ENCODE measurements around the gene XRCC6. TPM values are rescaled to one million over a fixed set of nuclear protein-coding genes. Genes with fewer than 3 reads are reported as not detected.
"Not testable (repeated sequence)": the region's sequence is repeated elsewhere in the genome, so short reads cannot be mapped to it uniquely, and the experiment has no call there.

The XRCC6 gene
- polyA plus RNA-seq, 1 donor (not counting 4 experiments of a cell fraction or from before 2014, with no cell fraction given): 247 TPM

GRCh38 chr22:41661088-41661487 is 40.0 kb downstream of the XRCC6 start:
- TF ChIP-seq EZH2 (IDR thresholded peaks at IDR 0.05; ENCODE audit: low read length) (no peak), CTCF (optimal IDR thresholded peaks at IDR 0.05 in 1 of 3, IDR thresholded peaks at IDR 0.05 in 1 of 3, conservative IDR thresholded peaks at IDR 0.05 in 1 of 3; ENCODE audit: extremely low read depth in 1 of 3, insufficient read depth in 2 of 3, low read length in 3 of 3) (no peak)
- H3K9ac ChIP-seq (ENCODE audit: control insufficient read depth, extremely low read depth, insufficient read depth, low read length): no peak overlapping the region
- H3K4me3 ChIP-seq (ENCODE audit: control insufficient read depth in 2 of 3, extremely low read depth in 1 of 3, insufficient read depth in 2 of 3, low read depth in 1 of 3, low read length in 3 of 3): no peak overlapping the region
- no peaks in the 10 kb centered on the region for H4K20me1 ChIP-seq (ENCODE audit: control insufficient read depth, extremely low read depth, insufficient read depth, low read length)
- no peaks in the 10 kb centered on the region for H3K9me3 ChIP-seq (ENCODE audit: control insufficient read depth, low read depth, low read length)
- no peak overlapping the region for H2AFZ ChIP-seq (ENCODE audit: control insufficient read depth, low read length)
- peaks cover 11% of the 10 kb centered on the region for H3K4me1 ChIP-seq (ENCODE audit: control insufficient read depth, extremely low read depth, insufficient read depth, low read length)
- FAIRE-seq (no peak), DNase-seq (ENCODE audit: low read depth, low spot score) (no peak)
- peaks cover 1% of the 10 kb centered on the region for H3K79me2 ChIP-seq (ENCODE audit: control insufficient read depth, insufficient read depth, low read length)
- H3K36me3 ChIP-seq (ENCODE audit: control insufficient read depth in 2 of 2, extremely low read depth in 1 of 2, insufficient read depth in 2 of 2, low read length in 2 of 2): peaks cover 37 to 62% of the 10 kb centered on the region in 2 experiments
- H3K4me2 ChIP-seq (ENCODE audit: control insufficient read depth, extremely low read depth, insufficient read depth, low read depth, low read length): no peak overlapping the region
- no peaks in the 10 kb centered on the region for H3K27me3 ChIP-seq (ENCODE audit: control insufficient read depth, extremely low read depth, insufficient read depth, low read length)
- H3K9me1 ChIP-seq (ENCODE audit: control insufficient read depth, extremely low read depth, insufficient read depth, low read length): no peaks in the 10 kb centered on the region
- dilution Hi-C loops (cut with MboI; ENCODE audit: extremely low pct_ligation_motif_present, low sequenced_read_pairs): no loop called here
- H3K27ac ChIP-seq (ENCODE audit: control insufficient read depth, insufficient read depth, low read length): no peak overlapping the region

- Histone ChIP-seq H3K9me3 (ENCODE audit: control insufficient read depth, low read depth, low read length) (no peaks in the 10 kb centered on the region), H3K9ac (ENCODE audit: control insufficient read depth, extremely low read depth, insufficient read depth, low read length) (no peak overlapping the region), H3K4me3 (ENCODE audit: control insufficient read depth in 2 of 3, extremely low read depth in 1 of 3, insufficient read depth in 2 of 3, low read depth in 1 of 3, low read length in 3 of 3) (no peak overlapping the region), H3K9me1 (ENCODE audit: control insufficient read depth, extremely low read depth, insufficient read depth, low read length) (no peaks in the 10 kb centered on the region), H3K4me2 (ENCODE audit: control insufficient read depth, extremely low read depth, insufficient read depth, low read depth, low read length) (no peak overlapping the region), H2AFZ (ENCODE audit: control insufficient read depth, low read length) (no peak overlapping the region), H3K27ac (ENCODE audit: control insufficient read depth, insufficient read depth, low read length) (no peak overlapping the region), H4K20me1 (ENCODE audit: control insufficient read depth, extremely low read depth, insufficient read depth, low read length) (no peaks in the 10 kb centered on the region), H3K36me3 (ENCODE audit: control insufficient read depth in 2 of 2, extremely low read depth in 1 of 2, insufficient read depth in 2 of 2, low read length in 2 of 2) (peaks cover 34 to 58% of the 10 kb centered on the region in 2 experiments), H3K27me3 (ENCODE audit: control insufficient read depth, extremely low read depth, insufficient read depth, low read length) (no peaks in the 10 kb centered on the region), H3K79me2 (ENCODE audit: control insufficient read depth, insufficient read depth, low read length) (peaks cover 1% of the 10 kb centered on the region), H3K4me1 (ENCODE audit: control insufficient read depth, extremely low read depth, insufficient read depth, low read length) (peaks cover 11% of the 10 kb centered on the region)
- DNase-seq (ENCODE audit: low read depth, low spot score) (no peak), FAIRE-seq (no peak)
- dilution Hi-C loops (cut with MboI; ENCODE audit: extremely low pct_ligation_motif_present, low sequenced_read_pairs): no loop called here
- no peak for TF ChIP-seq EZH2 (IDR thresholded peaks at IDR 0.05; ENCODE audit: low read length)
- no peak for TF ChIP-seq CTCF (optimal IDR thresholded peaks at IDR 0.05 in 1 of 3, IDR thresholded peaks at IDR 0.05 in 1 of 3, conservative IDR thresholded peaks at IDR 0.05 in 1 of 3; ENCODE audit: extremely low read depth in 1 of 3, insufficient read depth in 2 of 3, low read length in 3 of 3)
Measured at GRCh38 chr22:41661713-41662112, 40.6 kb downstream of the XRCC6 start.

GRCh38 chr22:41663594-41663993 is 42.5 kb downstream of the XRCC6 start:
- H3K9me3 ChIP-seq (ENCODE audit: control insufficient read depth, low read depth, low read length); H3K9me1 ChIP-seq (ENCODE audit: control insufficient read depth, extremely low read depth, insufficient read depth, low read length); dilution Hi-C loops (cut with MboI; ENCODE audit: extremely low pct_ligation_motif_present, low sequenced_read_pairs); H3K4me3 ChIP-seq (ENCODE audit: control insufficient read depth in 2 of 3, extremely low read depth in 1 of 3, insufficient read depth in 2 of 3, low read depth in 1 of 3, low read length in 3 of 3); H4K20me1 ChIP-seq (ENCODE audit: control insufficient read depth, extremely low read depth, insufficient read depth, low read length); DNase-seq (ENCODE audit: low read depth, low spot score); H3K9ac ChIP-seq (ENCODE audit: control insufficient read depth, extremely low read depth, insufficient read depth, low read length); H3K4me2 ChIP-seq (ENCODE audit: control insufficient read depth, extremely low read depth, insufficient read depth, low read depth, low read length); H3K79me2 ChIP-seq (ENCODE audit: control insufficient read depth, insufficient read depth, low read length); FAIRE-seq; H3K27me3 ChIP-seq (ENCODE audit: control insufficient read depth, extremely low read depth, insufficient read depth, low read length); H2AFZ ChIP-seq (ENCODE audit: control insufficient read depth, low read length); H3K27ac ChIP-seq (ENCODE audit: control insufficient read depth, insufficient read depth, low read length): not testable (repeated sequence)
- H3K4me1 ChIP-seq (ENCODE audit: control insufficient read depth, extremely low read depth, insufficient read depth, low read length): peaks cover 21% of the 10 kb centered on the region
- H3K36me3 ChIP-seq (ENCODE audit: control insufficient read depth in 2 of 2, extremely low read depth in 1 of 2, insufficient read depth in 2 of 2, low read length in 2 of 2): peaks cover 23 to 48% of the 10 kb centered on the region in 2 experiments

Measured in keratinocyte (primary cell).